ENCODE data around the gene OR2D2.

The OR2D2 gene

GRCh38 chr11:6892400-6892799, at the start of gene OR2D2:
Gene OR2D2 (minus strand): TSS chr11:6892500. CDS start chr11:6892500, 0 bp downstream.
- TF ChIP-seq GATA2 (IDR thresholded peaks at IDR 0.05; ENCODE audit: low read depth, low read length) = no peak
- no peak for TF ChIP-seq GATA3 (IDR thresholded peaks at IDR 0.05; ENCODE audit: low read depth, low read length)

- TF ChIP-seq GATA2 (IDR thresholded peaks at IDR 0.05; ENCODE audit: low read depth, low read length) (no peak), GATA3 (IDR thresholded peaks at IDR 0.05; ENCODE audit: low read depth, low read length) (no peak)
Measured at GRCh38 chr11:6941970-6942369, 49.7 kb upstream of the OR2D2 start.

GRCh38 chr11:6932145-6932544, 39.8 kb upstream of the OR2D2 start:
- no peak for TF ChIP-seq GATA2 (IDR thresholded peaks at IDR 0.05; ENCODE audit: low read depth, low read length)
- no peak for TF ChIP-seq GATA3 (IDR thresholded peaks at IDR 0.05; ENCODE audit: low read depth, low read length)

- TF ChIP-seq GATA2 (IDR thresholded peaks at IDR 0.05; ENCODE audit: low read depth, low read length) (no peak), GATA3 (IDR thresholded peaks at IDR 0.05; ENCODE audit: low read depth, low read length) (no peak)
Measured at GRCh38 chr11:6931146-6931713, 38.9 kb upstream of the OR2D2 start.

GRCh38 chr11:6928916-6929315, 36.6 kb upstream of the OR2D2 start:
- no peak for TF ChIP-seq GATA2 (IDR thresholded peaks at IDR 0.05; ENCODE audit: low read depth, low read length)
- TF ChIP-seq GATA3 (IDR thresholded peaks at IDR 0.05; ENCODE audit: low read depth, low read length) = no peak

- no peak for TF ChIP-seq GATA3 (IDR thresholded peaks at IDR 0.05; ENCODE audit: low read depth, low read length)
- TF ChIP-seq GATA2 (IDR thresholded peaks at IDR 0.05; ENCODE audit: low read depth, low read length) = no peak
Measured at GRCh38 chr11:6927030-6927617, 34.8 kb upstream of the OR2D2 start.

GRCh38 chr11:6926208-6927029, 34.1 kb upstream of the OR2D2 start, which contains the start of gene ZNF215:
Gene ZNF215 (plus strand): TSS chr11:6926426. CDS start chr11:6932273, 5,847 bp downstream.
- no peak for TF ChIP-seq GATA2 (IDR thresholded peaks at IDR 0.05; ENCODE audit: low read depth, low read length)
- no peak for TF ChIP-seq GATA3 (IDR thresholded peaks at IDR 0.05; ENCODE audit: low read depth, low read length)

GRCh38 chr11:6925636-6926207, 33.4 kb upstream of the OR2D2 start:
- no peak for TF ChIP-seq GATA3 (IDR thresholded peaks at IDR 0.05; ENCODE audit: low read depth, low read length)

GRCh38 chr11:6925007-6925577, 32.8 kb upstream of the OR2D2 start:
- TF ChIP-seq GATA2 (IDR thresholded peaks at IDR 0.05; ENCODE audit: low read depth, low read length) (no peak), GATA3 (IDR thresholded peaks at IDR 0.05; ENCODE audit: low read depth, low read length) (no peak)

GRCh38 chr11:6920702-6921101, 28.4 kb upstream of the OR2D2 start, which contains the start of gene OR2D3:
Gene OR2D3 (plus strand): TSS chr11:6921002. CDS start chr11:6921002, 0 bp downstream.
- no peak for TF ChIP-seq GATA2 (IDR thresholded peaks at IDR 0.05; ENCODE audit: low read depth, low read length)
- no peak for TF ChIP-seq GATA3 (IDR thresholded peaks at IDR 0.05; ENCODE audit: low read depth, low read length)

GRCh38 chr11:6919698-6920097, 27.4 kb upstream of the OR2D2 start:
- no peak for TF ChIP-seq GATA3 (IDR thresholded peaks at IDR 0.05; ENCODE audit: low read depth, low read length)
- no peak for TF ChIP-seq GATA2 (IDR thresholded peaks at IDR 0.05; ENCODE audit: low read depth, low read length)

GRCh38 chr11:6911948-6912347, 19.6 kb upstream of the OR2D2 start:
- TF ChIP-seq GATA2 (IDR thresholded peaks at IDR 0.05; ENCODE audit: low read depth, low read length) (no peak), GATA3 (IDR thresholded peaks at IDR 0.05; ENCODE audit: low read depth, low read length) (no peak)

GRCh38 chr11:6911378-6911777, 19.1 kb upstream of the OR2D2 start:
- TF ChIP-seq GATA3 (IDR thresholded peaks at IDR 0.05; ENCODE audit: low read depth, low read length) = no peak
- TF ChIP-seq GATA2 (IDR thresholded peaks at IDR 0.05; ENCODE audit: low read depth, low read length) = no peak
